Right atrium auricular region (tissue), 2 donors: ENCODE results near the gene RYR3. TPM values are rescaled to one million over a fixed set of nuclear protein-coding genes. Genes with fewer than 3 reads are reported as not detected.

ENCODE experiments used
- DNase-seq: peaks from one replicate; pipeline ENCODE4 v3.0.0-alpha.2; 2019; ENCODE audit warnings: low spot score
- H3K27ac ChIP-seq, 2 donors: fragments of 200-600 bp; sonication (generic); 1 replicate in 1 of 2; 2 replicates in 1 of 2; pipeline ENCODE4 v1.5.1; 2016 to 2019
- H3K27me3 ChIP-seq, 2 donors: fragments of 200-600 bp; sonication (generic); one replicate each; pipeline versions ENCODE4 v1.5.1 to v1.6.0; 2017 to 2019
- H3K36me3 ChIP-seq: fragments of 200-600 bp; sonication (generic); one replicate; pipeline ENCODE4 v1.5.1; 2016
- H3K4me1 ChIP-seq, 2 donors: fragments of 200-600 bp; sonication (generic); one replicate each; pipeline versions ENCODE4 v1.5.1 to v1.6.0; 2017 to 2019
- H3K4me3 ChIP-seq, 2 donors: fragments of 200-600 bp; sonication (generic); 1 replicate in 1 of 2; 2 replicates in 1 of 2; pipeline ENCODE4 v1.5.1; 2017 to 2019; ENCODE audit warnings: mild to moderate bottlenecking in 1 of 2, moderate library complexity in 1 of 2
- H3K9me3 ChIP-seq, 2 donors: fragments of 200-600 bp; sonication (generic); one replicate each; pipeline ENCODE4 v1.5.1; 2019
- CTCF ChIP-seq, 2 donors: fragments of 200-600 bp; sonication (generic); IDR thresholded peaks; one replicate each; pipeline ENCODE4 v1.5.1; 2019; ENCODE audit warnings: antibody characterized with exemption in 2 of 2
- total RNA-seq, 2 donors: library from RNA; depleted of rRNA; stranded (reverse); fragments of >200 nt; gene quantifications; one replicate each; pipeline ENCODE4 v1.1.0, GENCODE V29; 2016

Gene RYR3
- total RNA-seq, 2 donors from 2014 or later: 0.08 to 0.11 TPM

- TF ChIP-seq CTCF (IDR thresholded peaks at IDR 0.05): no peak
- no peaks in the 10 kb centered on the region for H3K36me3 ChIP-seq
- no peaks in the 10 kb centered on the region for H3K4me1 ChIP-seq
- no peaks in the 10 kb centered on the region for H3K27me3 ChIP-seq
- H3K9me3 ChIP-seq: no peaks in the 10 kb centered on the region
- DNase-seq: no peak
- H3K4me3 ChIP-seq: no peak overlapping the region
- H3K27ac ChIP-seq: no peak overlapping the region
These were observed 123.1 kb downstream of the RYR3 start for GRCh38 chr15:33433821-33434220.

GRCh38 chr15:33438396-33438795, 127.6 kb downstream of the RYR3 start:
- Histone ChIP-seq H3K4me3 (no peak overlapping the region), H3K27me3 (no peaks in the 10 kb centered on the region), H3K4me1 (no peaks in the 10 kb centered on the region), H3K36me3 (no peaks in the 10 kb centered on the region), H3K27ac (no peak overlapping the region), H3K9me3 (no peaks in the 10 kb centered on the region)
- DNase-seq: no peak
- no peak for TF ChIP-seq CTCF (IDR thresholded peaks at IDR 0.05)

DNA sequence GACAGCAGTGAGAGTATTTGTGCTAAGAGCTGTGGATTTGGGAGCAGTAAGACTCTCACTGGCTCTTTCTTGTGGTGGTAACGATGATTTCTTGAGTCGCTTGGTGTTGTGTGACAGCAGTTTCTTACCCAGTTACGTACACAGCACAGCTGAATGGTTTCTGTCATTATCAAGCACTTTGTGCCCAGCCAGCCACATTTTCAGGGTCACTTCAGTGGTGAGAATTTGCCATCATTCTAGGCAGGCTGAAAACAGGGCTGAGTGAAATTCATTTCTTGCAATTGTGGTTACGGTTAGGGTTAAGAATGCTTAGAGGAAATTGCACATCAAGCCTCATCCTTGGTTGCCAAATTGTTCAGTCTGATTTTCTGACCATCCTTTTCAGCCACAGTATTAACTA, 130.1 kb downstream of the RYR3 start:
- no peak for TF ChIP-seq CTCF (IDR thresholded peaks at IDR 0.05)
- Histone ChIP-seq H3K36me3 (no peaks in the 10 kb centered on the region), H3K9me3 (no peaks in the 10 kb centered on the region)

DNA sequence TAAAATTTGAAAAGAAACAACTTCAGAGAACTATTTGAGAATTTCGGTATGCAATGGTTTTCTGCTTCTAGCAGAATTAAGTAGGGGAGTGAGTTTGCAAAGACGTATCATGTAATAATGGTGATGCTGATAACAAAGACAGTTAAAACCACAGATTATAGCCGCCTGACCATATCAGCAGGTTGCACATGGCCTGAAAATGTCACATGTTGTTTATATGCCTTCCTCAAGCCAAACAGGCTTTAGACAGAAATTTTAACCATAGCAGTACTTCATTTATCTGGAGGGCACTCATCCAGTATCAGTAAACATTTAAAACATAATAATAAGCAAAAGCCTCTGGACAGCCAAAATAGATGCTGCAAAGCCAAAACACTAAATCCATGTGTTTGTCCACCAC, 131.7 kb downstream of the RYR3 start:
- TF ChIP-seq CTCF (IDR thresholded peaks at IDR 0.05): no peak
- Histone ChIP-seq H3K4me3 (no peak overlapping the region), H3K27me3 (no peaks in the 10 kb centered on the region), H3K4me1 (no peaks in the 10 kb centered on the region), H3K36me3 (no peaks in the 10 kb centered on the region), H3K27ac (no peak overlapping the region), H3K9me3 (no peaks in the 10 kb centered on the region)
- DNase-seq: no peak

More for the DNA sequence above, 130.1 kb downstream of the RYR3 start:
- no peak overlapping the region for H3K27ac ChIP-seq
- no peaks in the 10 kb centered on the region for H3K4me1 ChIP-seq
- H3K27me3 ChIP-seq: no peaks in the 10 kb centered on the region
- H3K4me3 ChIP-seq: no peak overlapping the region
- no peak for DNase-seq

GRCh38 chr15:33443708-33444107, 132.9 kb downstream of the RYR3 start:
- Histone ChIP-seq H3K9me3 (no peaks in the 10 kb centered on the region), H3K36me3 (no peaks in the 10 kb centered on the region), H3K27me3 (no peaks in the 10 kb centered on the region), H3K27ac (no peak overlapping the region), H3K4me3 (no peak overlapping the region), H3K4me1 (no peaks in the 10 kb centered on the region)
- TF ChIP-seq CTCF (IDR thresholded peaks at IDR 0.05): no peak
- no peak for DNase-seq

GRCh38 chr15:33445984-33446383, 135.2 kb downstream of the RYR3 start:
- no peaks in the 10 kb centered on the region for H3K27me3 ChIP-seq
- no peak overlapping the region for H3K27ac ChIP-seq
- no peak for DNase-seq
- no peak overlapping the region for H3K4me3 ChIP-seq
- no peaks in the 10 kb centered on the region for H3K4me1 ChIP-seq
- TF ChIP-seq CTCF (IDR thresholded peaks at IDR 0.05): no peak
- H3K36me3 ChIP-seq: no peaks in the 10 kb centered on the region
- H3K9me3 ChIP-seq: no peaks in the 10 kb centered on the region
